Stomach (tissue), 9 donors: ENCODE results near the gene NLGN1. TPM values are rescaled to one million over a fixed set of nuclear protein-coding genes. Genes with fewer than 3 reads are reported as not detected.

ENCODE experiments used
- DNase-seq, 2 donors: peaks; one replicate each; pipeline versions ENCODE4 v3.0.0 to v3.0.0-alpha.2; 2013 to 2019
- H3K27ac ChIP-seq, 5 donors: fragments of 200-600 bp in 4 of 5; sonication (generic) in 4 of 5; one replicate each; pipeline ENCODE4 v1.5.1; 2013 to 2019; ENCODE audit warnings: mild to moderate bottlenecking in 1 of 5, moderate library complexity in 1 of 5
- H3K27me3 ChIP-seq, 3 donors: fragments of 200-600 bp; sonication (generic); one replicate each; pipeline ENCODE4 v1.5.1; 2017 to 2019; ENCODE audit warnings: mixed run types in 1 of 3
- H3K36me3 ChIP-seq, 4 donors: fragments of 200-600 bp; sonication (generic); 1 replicate in 3 of 4; 2 replicates in 1 of 4; pipeline ENCODE4 v1.5.1; 2016 to 2019
- H3K4me1 ChIP-seq, 4 donors: fragments of 200-600 bp; sonication (generic); one replicate each; pipeline ENCODE4 v1.5.1; 2016 to 2019
- H3K4me3 ChIP-seq, 4 donors: fragments of 200-600 bp; sonication (generic) in 3 of 4; one replicate each; pipeline ENCODE4 v1.5.1; 2016 to 2019; ENCODE audit warnings: mild to moderate bottlenecking in 1 of 4
- H3K9me3 ChIP-seq, 4 donors: fragments of 200-600 bp; sonication (generic); one replicate each; pipeline ENCODE4 v1.5.1; 2016 to 2019
- CTCF ChIP-seq, 7 experiments: fragments of 450-650 bp in 4 of 7; fragments of 200-600 bp in 3 of 7; sonication (generic) in 3 of 7; IDR thresholded peaks; one replicate each; pipeline ENCODE4 v1.5.1; 2016 to 2019; ENCODE audit warnings: antibody characterized with exemption in 7 of 7, control low read depth in 2 of 7, mild to moderate bottlenecking in 1 of 7
- EP300 ChIP-seq: sonication (generic); formaldehyde crosslinking; IDR thresholded peaks from one replicate; pipeline ENCODE4 v1.6.1; 2017; ENCODE audit warnings: antibody characterized with exemption
- POLR2A ChIP-seq, 4 donors: fragments of 450-650 bp; IDR thresholded peaks; one replicate each; pipeline ENCODE4 v1.6.1; 2016; ENCODE audit warnings: antibody characterized with exemption in 4 of 4, control low read depth in 2 of 4, mild to moderate bottlenecking in 1 of 4, moderate library complexity in 1 of 4
- POLR2AphosphoS5 ChIP-seq, 3 donors: sonication (generic); formaldehyde crosslinking; IDR thresholded peaks; one replicate each; pipeline ENCODE4 v1.6.1; 2016; ENCODE audit warnings: antibody characterized with exemption in 3 of 3
- WGBS, 5 donors: extraction: QIAGEN DNeasy Blood & Tissue Kit in 3 of 5; methylation state at CpG; one replicate each; pipeline versions ENCODE4 v1.1.5 to v1.1.7; 2013 to 2018; 5-methylcytosine and 5-hydroxymethylcytosine counted together
- intact Hi-C: fragments of 100-400 bp; cut with DNase I; formaldehyde crosslinking; loops from one replicate; pipeline ENCODE4 v1.15.1; 2023; ENCODE audit warnings: low total_unique reads
- polyA plus RNA-seq, 3 donors: library from polyadenylated mRNA; stranded (reverse); fragments of 200-250 nt; gene quantifications; one replicate each; pipeline ENCODE4 v1.2.3, GENCODE V29; 2013
- total RNA-seq, 5 donors: library from RNA; depleted of rRNA; stranded (reverse); fragments of >200 nt; gene quantifications; one replicate each; pipeline versions ENCODE4 v1.1.0 to v1.2.3, GENCODE V29; 2014 to 2016
- donor health status: healthy with polysubstance abuse.
- donor health status: Bipolar disorder and iron deficiency.
- donor health status: healthy.

NLGN1 gene
- total and polyA plus RNA-seq, 8 donors: 0.15 to 45.2 (median 4.8) TPM; not detected in 1

- Histone ChIP-seq H3K4me1 (no peaks in the 10 kb centered on the region), H3K36me3 (no peaks in the 10 kb centered on the region), H3K9me3 (no peaks in the 10 kb centered on the region), H3K4me3 (no peak overlapping the region), H3K27ac (no peak overlapping the region), H3K27me3 (no peaks in the 10 kb centered on the region)
- no peak for TF ChIP-seq POLR2A (IDR thresholded peaks at IDR 0.05)
- no peak for TF ChIP-seq POLR2AphosphoS5 (IDR thresholded peaks at IDR 0.05)
- TF ChIP-seq EP300: no peak
- no peak for TF ChIP-seq CTCF (IDR thresholded peaks at IDR 0.05)
- no peak for DNase-seq
- 51 to 64% (median 56%) methylated on average over 2 of the region's 2 CpGs for WGBS, 5 donors
- intact Hi-C loops: no loop called here
Observed at GRCh38 chr3:173770011-173770410, 372.5 kb downstream of the NLGN1 start.

GRCh38 chr3:173770796-173771573 is 373.4 kb downstream of the NLGN1 start:
- Histone ChIP-seq H3K27ac (no peak overlapping the region), H3K4me3 (no peak overlapping the region), H3K27me3 (no peaks in the 10 kb centered on the region), H3K36me3 (no peaks in the 10 kb centered on the region), H3K4me1 (no peaks in the 10 kb centered on the region), H3K9me3 (no peaks in the 10 kb centered on the region)
- DNase-seq: no peak
- intact Hi-C loops: no loop called here
- TF ChIP-seq CTCF (IDR thresholded peaks at IDR 0.05): no peak
- WGBS, 5 donors: 71 to 80% (median 78%) methylated on average over 3 of the region's 3 CpGs

GRCh38 chr3:173773800-173774199 is 376.3 kb downstream of the NLGN1 start:
- 83 to 90% (median 88%) methylated on average over 3 of the region's 3 CpGs for WGBS, 5 donors
- H3K4me3 ChIP-seq: no peak overlapping the region
- no peaks in the 10 kb centered on the region for H3K27me3 ChIP-seq
- no peak for DNase-seq
- H3K9me3 ChIP-seq: no peaks in the 10 kb centered on the region
- no peaks in the 10 kb centered on the region for H3K4me1 ChIP-seq
- H3K27ac ChIP-seq: no peak overlapping the region
- no peak for TF ChIP-seq POLR2A (IDR thresholded peaks at IDR 0.05)
- no peak for TF ChIP-seq POLR2AphosphoS5 (IDR thresholded peaks at IDR 0.05)
- TF ChIP-seq CTCF (IDR thresholded peaks at IDR 0.05): no peak
- no peak for TF ChIP-seq EP300
- no peaks in the 10 kb centered on the region for H3K36me3 ChIP-seq
- intact Hi-C loops: no loop called here

GRCh38 chr3:173774294-173774693 is 376.8 kb downstream of the NLGN1 start:
- Histone ChIP-seq H3K4me1 (no peaks in the 10 kb centered on the region), H3K4me3 (no peak overlapping the region), H3K27me3 (no peaks in the 10 kb centered on the region), H3K36me3 (no peaks in the 10 kb centered on the region), H3K9me3 (no peaks in the 10 kb centered on the region), H3K27ac (no peak overlapping the region)
- TF ChIP-seq CTCF (IDR thresholded peaks at IDR 0.05) (no peak), EP300 (no peak), POLR2AphosphoS5 (IDR thresholded peaks at IDR 0.05) (no peak), POLR2A (IDR thresholded peaks at IDR 0.05) (no peak)
- no peak for DNase-seq
- intact Hi-C loops: no loop called here
